K562 (cell line): Measurements from ENCODE around the gene PSMD4. TPM values are rescaled to one million over a fixed set of nuclear protein-coding genes. Genes with fewer than 3 reads are reported as not detected.

Experiments
- CREM ChIP-seq: IDR thresholded peaks from 2 replicates; pipeline ENCODE4 v1.6.1; 2014; ENCODE audit warnings: antibody characterized with exemption, low read depth
- ERF ChIP-seq: fragments of 450-650 bp; formaldehyde crosslinking; IDR thresholded peaks from 2 replicates; pipeline ENCODE4 v1.4.0; 2020; ENCODE audit warnings: mild to moderate bottlenecking, mixed read lengths
- GABPB2 ChIP-seq: fragments of 250-450 bp; sonication (Bioruptor Pico); conservative IDR thresholded peaks from 2 replicates; pipeline ENCODE4 v1.5.1; 2021; ENCODE audit warnings: mild to moderate bottlenecking
- HCFC1 ChIP-seq: IDR thresholded peaks from 2 replicates; pipeline ENCODE4 v1.6.1; 2012; ENCODE audit warnings: low read depth, low read length, improper control_type of control experiment
- MEIS2 ChIP-seq: fragments of 450-650 bp; IDR thresholded peaks from 2 replicates; pipeline ENCODE4 v1.6.1; 2014; ENCODE audit warnings: mild to moderate bottlenecking; ENCODE audit not compliant: partially characterized antibody
- NR1H2 ChIP-seq: sonication (generic); formaldehyde crosslinking; IDR thresholded peaks from 2 replicates; pipeline ENCODE4 v1.4.0; 2020; ENCODE audit warnings: mild to moderate bottlenecking, missing genetic modification reagents
- SAFB ChIP-seq: fragments of 200-400 bp; formaldehyde crosslinking; IDR thresholded peaks from 2 replicates; pipeline ENCODE4 v1.6.1; 2017; ENCODE audit warnings: low read depth, low read length, borderline replicate concordance
- SMARCA5 ChIP-seq: fragments of 450-650 bp; IDR thresholded peaks from 2 replicates; pipeline ENCODE4 v1.6.1; 2016
- TCF7L2 ChIP-seq: fragments of 150-350 bp; IDR thresholded peaks from 2 replicates; pipeline ENCODE4 v1.6.1; 2016; ENCODE audit warnings: low read depth, mild to moderate bottlenecking, low read length, moderate library complexity
- TSC22D4 ChIP-seq: fragments of 450-650 bp; IDR thresholded peaks from 2 replicates; pipeline ENCODE4 v1.6.1; 2016; ENCODE audit warnings: missing genetic modification characterization, missing biosample characterization, control low read depth
- ZFP30 ChIP-seq: fragments of 250-450 bp; sonication (Bioruptor Pico); IDR thresholded peaks from 2 replicates; pipeline ENCODE4 v1.8.0; 2022; ENCODE audit warnings: moderate library complexity, mild to moderate bottlenecking, inconsistent platforms, borderline replicate concordance
- ZNF699 ChIP-seq: fragments of 250-450 bp; sonication (Bioruptor Pico); IDR thresholded peaks from 2 replicates; pipeline ENCODE4 v1.8.0; 2021; ENCODE audit warnings: mild to moderate bottlenecking, moderate library complexity; ENCODE audit not compliant: insufficient replicate concordance
- ZNF766 ChIP-seq: fragments of 200-800 bp; sonication (Bioruptor generic); conservative IDR thresholded peaks from 2 replicates; pipeline ENCODE4 v1.6.1; 2016; ENCODE audit warnings: missing genetic modification characterization, missing compliant biosample characterization
- polyA plus RNA-seq, 8 experiments: library from polyadenylated mRNA; depleted of rRNA in 4 of 8; stranded (reverse) in 5 of 8; unstranded in 3 of 8; fragments of >200 nt; fragmentation: Nextera tagmentation in 2 of 8; fragmentation: Illumina TruSeq in 1 of 8; extraction: Ambion mirVana in 2 of 8; extraction: Trizol in 1 of 8; gene quantifications; 2 replicates each; pipeline versions ENCODE4 v1.2.1 to v1.2.3, GENCODE V29; 2011 to 2014; ENCODE audit warnings: inconsistent platforms in 1 of 8, missing spikeins in 1 of 8
- total RNA-seq, 7 experiments: library from RNA; depleted of rRNA in 6 of 7; stranded (reverse); fragments of >200 nt in 6 of 7; fragmentation: Illumina TruSeq in 2 of 7; extraction: Trizol in 2 of 7; gene quantifications; 2 replicates each; pipeline versions ENCODE4 v1.2.1 to v1.2.3, GENCODE V29; 2011 to 2021; ENCODE audit warnings: low replicate concordance in 1 of 7
- TF ChIP-seq, protein P1 (sequence below): sonication (generic); formaldehyde crosslinking; IDR thresholded peaks from 2 replicates; pipeline ENCODE4 v1.8.1; 2023; ENCODE audit warnings: mild to moderate bottlenecking, missing genetic modification reagents
- TF ChIP-seq, protein P2 (sequence below): fragments of 450-650 bp; IDR thresholded peaks from 2 replicates; pipeline ENCODE4 v1.6.1; 2016; ENCODE audit warnings: missing biosample characterization, missing genetic modification characterization
- TF ChIP-seq, protein P3 (sequence below), 2 experiments: fragments of 450-650 bp; IDR thresholded peaks; 2 replicates each; pipeline ENCODE4 v1.6.1; 2016; ENCODE audit warnings: mild to moderate bottlenecking in 2 of 2, borderline replicate concordance in 1 of 2, low read depth in 1 of 2, moderate library complexity in 1 of 2

The PSMD4 gene
- total and polyA plus RNA-seq, 9 of the 15 experiments (the other 6 are each of a cell fraction or from before 2014, with no cell fraction given), result 194 to 353 (median 295) TPM

DNA sequence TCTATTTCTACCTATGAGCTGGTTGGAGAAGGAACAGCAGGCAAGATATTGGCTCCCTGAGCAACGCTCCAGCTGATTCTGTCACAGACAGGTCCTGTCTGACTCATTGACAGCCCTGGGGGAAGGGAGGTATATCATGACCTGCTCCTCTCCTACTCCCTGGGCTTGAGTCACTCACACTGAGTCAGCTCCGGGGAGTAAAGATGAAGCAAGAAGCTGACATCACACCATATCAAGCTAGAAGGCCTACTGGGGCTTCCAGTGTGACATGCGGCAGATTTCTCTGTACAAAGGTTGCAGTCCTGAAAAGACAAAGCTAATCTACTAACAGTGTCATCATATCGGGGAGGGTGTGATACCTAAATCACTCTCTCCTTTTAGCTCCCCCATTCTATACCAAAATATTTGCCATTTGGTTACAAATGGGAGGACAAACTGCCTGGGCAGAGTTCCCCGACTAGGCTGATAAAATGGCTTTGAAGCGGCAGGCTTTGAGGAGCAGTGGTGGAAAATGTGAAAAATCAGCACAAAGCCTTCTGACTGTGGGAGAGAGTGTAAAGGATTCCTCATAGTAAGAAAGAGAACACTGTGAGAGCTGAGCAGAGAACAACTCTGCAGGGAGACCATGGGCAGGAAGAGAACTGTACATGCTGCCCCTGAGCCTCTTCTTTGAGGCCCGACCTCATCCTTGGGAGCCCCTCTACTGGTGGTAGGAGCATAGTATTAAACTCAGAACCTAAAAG is 57.2 kb downstream of the PSMD4 start (continued):
- TF ChIP-seq, protein P1, sequence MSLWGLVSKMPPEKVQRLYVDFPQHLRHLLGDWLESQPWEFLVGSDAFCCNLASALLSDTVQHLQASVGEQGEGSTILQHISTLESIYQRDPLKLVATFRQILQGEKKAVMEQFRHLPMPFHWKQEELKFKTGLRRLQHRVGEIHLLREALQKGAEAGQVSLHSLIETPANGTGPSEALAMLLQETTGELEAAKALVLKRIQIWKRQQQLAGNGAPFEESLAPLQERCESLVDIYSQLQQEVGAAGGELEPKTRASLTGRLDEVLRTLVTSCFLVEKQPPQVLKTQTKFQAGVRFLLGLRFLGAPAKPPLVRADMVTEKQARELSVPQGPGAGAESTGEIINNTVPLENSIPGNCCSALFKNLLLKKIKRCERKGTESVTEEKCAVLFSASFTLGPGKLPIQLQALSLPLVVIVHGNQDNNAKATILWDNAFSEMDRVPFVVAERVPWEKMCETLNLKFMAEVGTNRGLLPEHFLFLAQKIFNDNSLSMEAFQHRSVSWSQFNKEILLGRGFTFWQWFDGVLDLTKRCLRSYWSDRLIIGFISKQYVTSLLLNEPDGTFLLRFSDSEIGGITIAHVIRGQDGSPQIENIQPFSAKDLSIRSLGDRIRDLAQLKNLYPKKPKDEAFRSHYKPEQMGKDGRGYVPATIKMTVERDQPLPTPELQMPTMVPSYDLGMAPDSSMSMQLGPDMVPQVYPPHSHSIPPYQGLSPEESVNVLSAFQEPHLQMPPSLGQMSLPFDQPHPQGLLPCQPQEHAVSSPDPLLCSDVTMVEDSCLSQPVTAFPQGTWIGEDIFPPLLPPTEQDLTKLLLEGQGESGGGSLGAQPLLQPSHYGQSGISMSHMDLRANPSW, result no peak
- no peak for TF ChIP-seq GABPB2 (CRISPR knock-in tag)
- TF ChIP-seq TSC22D4 (tag), result no peak
- TF ChIP-seq SAFB, result no peak
- TF ChIP-seq ZNF766 (CRISPR knock-in tag), result peak; percentile 84; the same call in 1 of the 2 replicates
- TF ChIP-seq, protein P2, sequence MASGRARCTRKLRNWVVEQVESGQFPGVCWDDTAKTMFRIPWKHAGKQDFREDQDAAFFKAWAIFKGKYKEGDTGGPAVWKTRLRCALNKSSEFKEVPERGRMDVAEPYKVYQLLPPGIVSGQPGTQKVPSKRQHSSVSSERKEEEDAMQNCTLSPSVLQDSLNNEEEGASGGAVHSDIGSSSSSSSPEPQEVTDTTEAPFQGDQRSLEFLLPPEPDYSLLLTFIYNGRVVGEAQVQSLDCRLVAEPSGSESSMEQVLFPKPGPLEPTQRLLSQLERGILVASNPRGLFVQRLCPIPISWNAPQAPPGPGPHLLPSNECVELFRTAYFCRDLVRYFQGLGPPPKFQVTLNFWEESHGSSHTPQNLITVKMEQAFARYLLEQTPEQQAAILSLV (tag), result peak; percentile 91
- TF ChIP-seq, protein P3, sequence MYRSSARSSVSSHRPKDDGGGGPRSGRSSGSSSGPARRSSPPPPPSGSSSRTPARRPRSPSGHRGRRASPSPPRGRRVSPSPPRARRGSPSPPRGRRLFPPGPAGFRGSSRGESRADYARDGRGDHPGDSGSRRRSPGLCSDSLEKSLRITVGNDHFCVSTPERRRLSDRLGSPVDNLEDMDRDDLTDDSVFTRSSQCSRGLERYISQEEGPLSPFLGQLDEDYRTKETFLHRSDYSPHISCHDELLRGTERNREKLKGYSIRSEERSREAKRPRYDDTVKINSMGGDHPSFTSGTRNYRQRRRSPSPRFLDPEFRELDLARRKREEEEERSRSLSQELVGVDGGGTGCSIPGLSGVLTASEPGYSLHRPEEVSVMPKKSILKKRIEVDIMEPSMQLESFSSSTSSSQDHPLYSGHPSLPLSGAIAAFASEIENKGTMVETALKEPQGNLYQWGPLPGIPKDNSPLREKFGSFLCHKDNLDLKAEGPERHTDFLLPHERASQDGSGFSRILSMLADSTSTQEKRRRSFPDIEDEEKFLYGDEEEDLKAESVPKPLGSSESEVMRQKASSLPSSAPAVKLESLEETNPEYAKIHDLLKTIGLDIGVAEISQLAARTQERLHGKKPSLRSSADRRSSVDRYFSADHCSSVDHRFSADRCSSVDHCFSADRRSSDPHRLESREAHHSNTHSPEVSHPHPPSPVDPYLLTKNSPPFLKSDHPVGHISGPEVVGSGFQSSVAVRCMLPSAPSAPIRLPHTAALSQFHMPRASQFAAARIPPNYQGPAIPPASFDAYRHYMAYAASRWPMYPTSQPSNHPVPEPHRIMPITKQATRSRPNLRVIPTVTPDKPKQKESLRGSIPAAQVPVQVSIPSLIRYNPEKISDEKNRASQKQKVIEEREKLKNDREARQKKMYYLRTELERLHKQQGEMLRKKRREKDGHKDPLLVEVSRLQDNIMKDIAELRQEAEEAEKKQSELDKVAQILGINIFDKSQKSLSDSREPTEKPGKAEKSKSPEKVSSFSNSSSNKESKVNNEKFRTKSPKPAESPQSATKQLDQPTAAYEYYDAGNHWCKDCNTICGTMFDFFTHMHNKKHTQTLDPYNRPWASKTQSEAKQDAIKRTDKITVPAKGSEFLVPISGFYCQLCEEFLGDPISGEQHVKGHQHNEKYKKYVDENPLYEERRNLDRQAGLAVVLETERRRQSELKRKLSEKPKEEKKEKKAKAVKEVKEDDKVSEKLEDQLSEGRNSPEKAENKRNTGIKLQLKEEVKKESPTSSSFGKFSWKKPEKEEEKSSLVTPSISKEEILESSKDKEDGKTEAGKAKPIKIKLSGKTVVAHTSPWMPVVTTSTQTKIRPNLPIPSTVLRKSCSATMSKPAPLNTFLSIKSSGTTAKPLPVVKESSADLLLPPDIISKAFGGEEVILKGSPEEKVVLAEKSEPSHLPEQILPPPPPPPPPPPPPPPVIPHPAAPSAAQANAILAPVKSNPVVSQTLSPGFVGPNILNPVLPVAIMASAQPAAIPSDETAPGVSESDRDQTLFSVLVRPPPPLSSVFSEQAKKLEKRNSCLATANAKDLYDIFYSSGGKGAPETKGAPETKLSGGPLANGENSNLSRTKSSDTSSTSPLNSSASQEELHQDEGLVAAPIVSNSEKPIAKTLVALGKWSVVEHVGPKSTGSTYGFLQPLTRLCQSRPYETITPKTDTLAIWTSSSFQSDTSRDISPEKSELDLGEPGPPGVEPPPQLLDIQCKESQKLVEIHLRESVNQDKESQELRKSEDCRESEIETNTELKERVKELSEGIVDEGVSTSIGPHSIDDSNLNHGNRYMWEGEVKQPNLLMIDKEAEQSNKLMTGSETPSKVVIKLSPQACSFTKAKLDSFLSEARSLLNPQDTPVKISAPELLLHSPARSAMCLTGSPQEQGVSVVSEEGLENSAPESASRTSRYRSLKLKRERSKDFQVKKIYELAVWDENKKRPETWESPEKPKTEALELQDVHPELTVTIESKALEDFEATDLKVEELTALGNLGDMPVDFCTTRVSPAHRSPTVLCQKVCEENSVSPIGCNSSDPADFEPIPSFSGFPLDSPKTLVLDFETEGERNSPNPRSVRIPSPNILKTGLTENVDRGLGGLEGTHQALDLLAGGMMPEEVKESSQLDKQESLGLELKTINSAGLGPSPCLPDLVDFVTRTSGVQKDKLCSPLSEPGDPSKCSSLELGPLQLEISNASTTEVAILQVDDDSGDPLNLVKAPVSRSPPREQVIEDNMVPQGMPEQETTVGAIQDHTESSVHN (IDR thresholded peaks at IDR 0.05; ENCODE audit: borderline replicate concordance in 1 of 2, low read depth in 1 of 2), result peak in 1 of 2 experiments; percentile 100; a peak in 2 of 4 replicates
- TF ChIP-seq NR1H2, result no peak
- TF ChIP-seq HCFC1, result no peak; the same call in 1 of the 2 replicates
- TF ChIP-seq CREM, result peak; percentile 93
- peak; percentile 96 for TF ChIP-seq MEIS2
- no peak for TF ChIP-seq ZNF699
- TF ChIP-seq SMARCA5, result no peak
- no peak for TF ChIP-seq TCF7L2
- TF ChIP-seq ZFP30 (CRISPR knock-in tag), result no peak
- TF ChIP-seq ERF (CRISPR knock-in tag), result no peak
